HepG2 (cell line): Measurements from ENCODE around the gene RAB40C. TPM values are rescaled to one million over a fixed set of nuclear protein-coding genes. Genes with fewer than 3 reads are reported as not detected.

Source experiments
- ATAD3A ChIP-seq: sonication (generic); formaldehyde crosslinking; IDR thresholded peaks from 2 replicates; pipeline ENCODE4 v1.4.0; 2020; ENCODE audit warnings: missing genetic modification reagents
- BCL3 ChIP-seq: sonication (generic); formaldehyde crosslinking; IDR thresholded peaks from 2 replicates; pipeline ENCODE4 v1.5.1; 2020; ENCODE audit warnings: mild to moderate bottlenecking, missing genetic modification reagents, moderate library complexity
- CEBPZ ChIP-seq: IDR thresholded peaks from 2 replicates; pipeline ENCODE4 v1.6.1; 2012; ENCODE audit warnings: low read length, improper control_type of control experiment
- CHCHD3 ChIP-seq: sonication (generic); formaldehyde crosslinking; IDR thresholded peaks from 2 replicates; pipeline ENCODE4 v1.8.0; 2022; ENCODE audit warnings: mild to moderate bottlenecking, missing genetic modification reagents, moderate library complexity
- GLI4 ChIP-seq: sonication (generic); formaldehyde crosslinking; IDR thresholded peaks from 2 replicates; pipeline ENCODE4 v1.5.1; 2020; ENCODE audit warnings: missing genetic modification reagents, mild to moderate bottlenecking, moderate library complexity, borderline replicate concordance
- HDAC2 ChIP-seq: sonication (generic); formaldehyde crosslinking; IDR thresholded peaks from 2 replicates; pipeline ENCODE4 v1.4.0; 2020; ENCODE audit warnings: missing genetic modification reagents
- KLF16 ChIP-seq, 2 experiments: sonication (generic) in 1 of 2; formaldehyde crosslinking in 1 of 2; IDR thresholded peaks; 2 replicates each; pipeline versions ENCODE4 v1.6.1 to v1.8.0; 2016 to 2023; ENCODE audit warnings: missing genetic modification reagents in 2 of 2, missing compliant biosample characterization in 1 of 2
- LCORL ChIP-seq, 2 experiments: fragments of 450-650 bp in 1 of 2; sonication (generic) in 1 of 2; formaldehyde crosslinking in 1 of 2; IDR thresholded peaks; 2 replicates each; pipeline versions ENCODE4 v1.5.0 to v1.6.1; 2017 to 2020; ENCODE audit warnings: antibody characterized with exemption in 1 of 2, missing genetic modification reagents in 1 of 2
- PHF8 ChIP-seq: sonication (generic); formaldehyde crosslinking; IDR thresholded peaks from 2 replicates; pipeline ENCODE4 v1.5.0; 2020; ENCODE audit warnings: missing genetic modification reagents
- PITX1 ChIP-seq: sonication (generic); formaldehyde crosslinking; IDR thresholded peaks from 2 replicates; pipeline ENCODE4 v1.5.1; 2020; ENCODE audit warnings: mild to moderate bottlenecking, missing genetic modification reagents
- STAT5B ChIP-seq: sonication (generic); formaldehyde crosslinking; IDR thresholded peaks from 2 replicates; pipeline ENCODE4 v1.4.0; 2020; ENCODE audit warnings: missing genetic modification reagents
- THAP8 ChIP-seq: sonication (generic); formaldehyde crosslinking; IDR thresholded peaks from 2 replicates; pipeline ENCODE4 v1.5.1; 2020; ENCODE audit warnings: missing genetic modification reagents, mild to moderate bottlenecking, borderline replicate concordance
- TRIM24 ChIP-seq: sonication (generic); formaldehyde crosslinking; IDR thresholded peaks from 2 replicates; pipeline ENCODE4 v1.8.0; 2022; ENCODE audit warnings: mild to moderate bottlenecking, missing genetic modification reagents
- XRCC5 ChIP-seq: fragments of 200-400 bp; formaldehyde crosslinking; optimal IDR thresholded peaks from 2 replicates; pipeline ENCODE3; 2017; ENCODE audit warnings: mild to moderate bottlenecking, low read length
- ZBTB38 ChIP-seq: sonication (generic); formaldehyde crosslinking; IDR thresholded peaks from 2 replicates; pipeline ENCODE4 v1.5.1; 2020; ENCODE audit warnings: mild to moderate bottlenecking, missing genetic modification reagents
- ZFP36L1 ChIP-seq: sonication (generic); formaldehyde crosslinking; IDR thresholded peaks from 2 replicates; pipeline ENCODE4 v1.8.0; 2022; ENCODE audit warnings: mild to moderate bottlenecking, missing genetic modification reagents, moderate library complexity
- ZNF280D ChIP-seq: sonication (generic); formaldehyde crosslinking; IDR thresholded peaks from 2 replicates; pipeline ENCODE4 v1.5.1; 2020; ENCODE audit warnings: mild to moderate bottlenecking, missing genetic modification reagents
- ZNF460 ChIP-seq: sonication (generic); formaldehyde crosslinking; IDR thresholded peaks from 2 replicates; pipeline ENCODE4 v1.5.1; 2020; ENCODE audit warnings: missing genetic modification reagents, mild to moderate bottlenecking, borderline replicate concordance
- ZNF510 ChIP-seq: sonication (generic); formaldehyde crosslinking; IDR thresholded peaks from 2 replicates; pipeline ENCODE4 v1.4.0; 2020; ENCODE audit warnings: low read depth, mild to moderate bottlenecking, missing genetic modification reagents
- ZNF607 ChIP-seq: sonication (generic); formaldehyde crosslinking; IDR thresholded peaks from 2 replicates; pipeline ENCODE4 v1.5.1; 2020; ENCODE audit warnings: missing genetic modification reagents, mild to moderate bottlenecking, borderline replicate concordance
- ZNF619 ChIP-seq: sonication (generic); formaldehyde crosslinking; IDR thresholded peaks from 2 replicates; pipeline ENCODE4 v1.4.0; 2020; ENCODE audit warnings: mild to moderate bottlenecking, missing genetic modification reagents
- polyA plus RNA-seq, 8 experiments: library from polyadenylated mRNA; depleted of rRNA in 3 of 8; stranded (reverse) in 7 of 8; unstranded in 1 of 8; fragments of >200 nt; fragmentation: Illumina TruSeq in 4 of 8; extraction: Trizol in 4 of 8; gene quantifications; 2 replicates each; pipeline versions ENCODE4 v1.2.1 to v1.2.3, GENCODE V29; 2011 to 2016; ENCODE audit warnings: low read depth in 4 of 8, missing spikeins in 1 of 8, mixed read lengths in 1 of 8; ENCODE audit not compliant: insufficient read depth in 1 of 8
- total RNA-seq, 5 experiments: library from RNA; depleted of rRNA; stranded (reverse); fragments of >200 nt; fragmentation: Illumina TruSeq; extraction: Trizol; gene quantifications; 2 replicates each; pipeline ENCODE4 v1.2.3, GENCODE V29; 2016; ENCODE audit warnings: low read depth in 1 of 5

RAB40C gene
- total and polyA plus RNA-seq, 2 of the 13 experiments (the other 11 are each of a cell fraction or from before 2014, with no cell fraction given), result 7.7 to 11.5 TPM

DNA sequence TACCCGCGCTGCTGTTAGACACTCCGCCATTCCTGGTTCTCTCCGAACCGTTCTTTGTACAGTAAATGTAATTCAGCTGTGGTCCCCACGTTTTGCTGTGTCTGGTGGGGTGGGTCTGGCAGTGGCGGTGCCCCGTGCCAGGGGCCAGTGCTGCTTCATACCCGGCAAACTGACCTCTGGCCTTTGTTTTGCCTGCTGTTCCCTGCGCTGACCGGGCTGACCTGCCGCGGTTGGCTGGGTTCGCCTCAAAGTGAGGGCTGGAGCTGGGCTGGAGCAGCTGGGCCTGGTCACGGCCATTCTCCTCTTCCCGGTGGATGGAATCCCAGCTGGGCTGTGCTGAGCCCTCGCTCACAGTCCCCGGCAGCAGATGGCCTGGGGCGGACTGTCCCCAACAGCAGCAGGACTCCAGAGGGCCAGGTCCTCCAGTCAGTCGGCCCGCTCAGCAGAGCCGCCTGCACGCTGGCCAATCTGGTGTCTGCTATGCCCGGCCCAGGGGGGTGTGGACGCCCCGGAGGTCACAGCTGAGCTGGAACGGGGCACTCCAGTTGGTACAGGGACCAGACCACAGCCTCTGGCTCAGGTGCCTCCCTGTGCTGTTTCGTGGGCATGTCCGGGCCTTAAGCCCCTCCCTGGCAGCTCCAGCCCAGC, 39.4 kb downstream of the RAB40C start (continued):
- TF ChIP-seq BCL3 (CRISPR knock-in tag) (0 out of 2 replicates have a peak, but pooled peaks have one; percentile 13), ZFP36L1 (no peak), THAP8 (CRISPR knock-in tag) (0 out of 2 replicates have a peak, but pooled peaks have one; percentile 15), ZNF619 (CRISPR knock-in tag) (no peak), PHF8 (peak; percentile 18; the same call in 1 of the 2 replicates), KLF16 (CRISPR knock-in tag; IDR thresholded peaks at IDR 0.05) (0 out of 4 replicates have a peak, but pooled peaks of 1 of the 2 experiments have one; percentile 34), ZNF460 (CRISPR knock-in tag) (no peak), ZBTB38 (peak; percentile 53; the same call in 1 of the 2 replicates), PITX1 (CRISPR knock-in tag) (peak; percentile 42; the same call in 1 of the 2 replicates), ZNF607 (CRISPR knock-in tag) (0 out of 2 replicates have a peak, but pooled peaks have one; percentile 28), XRCC5 (no peak), LCORL (IDR thresholded peaks at IDR 0.05) (no peak), LCORL (CRISPR knock-in tag; IDR thresholded peaks at IDR 0.05) (0 out of 2 replicates have a peak, but pooled peaks have one; percentile 19), HDAC2 (no peak), GLI4 (CRISPR knock-in tag) (no peak), CEBPZ (no peak), TRIM24 (CRISPR knock-in tag) (no peak), STAT5B (CRISPR knock-in tag) (0 out of 2 replicates have a peak, but pooled peaks have one; percentile 28), CHCHD3 (CRISPR knock-in tag) (0 out of 2 replicates have a peak, but pooled peaks have one; percentile 47), ATAD3A (CRISPR knock-in tag) (no peak), ZNF280D (0 out of 2 replicates have a peak, but pooled peaks have one; percentile 55), ZNF510 (CRISPR knock-in tag) (no peak)
